Activated CD8-positive, alpha-beta memory T cell treated with anti-CD3 and anti-CD28 coated beads, Interleukin-2, amount 10 ng/mL, durations not matched to agents 7 days and 5 days (primary cell): ENCODE data around the gene POU1F1. TPM values are rescaled to one million over a fixed set of nuclear protein-coding genes. Genes with fewer than 3 reads are reported as not detected.
A peak's percentile ranks its signal among the peaks of the same experiment; 100 is the strongest.
"Not testable (repeated sequence)": the region's sequence is repeated elsewhere in the genome, so short reads cannot be mapped to it uniquely, and the experiment has no call there.

Experiments
- ATAC-seq: fragments of 150-1000 bp; cut with Tn5 transposase; one replicate; pipeline ENCODE4 v1.10.0; 2021; ENCODE audit warnings: moderate library complexity
- CTCF ChIA-PET: fragments of 350-600 bp; sonication (Branson Sonifier 250); formaldehyde crosslinking; loops from one replicate; lab custom pipeline; 2021; ENCODE audit warnings: antibody characterized with exemption; lab: Charles Lee
- DNase-seq: peaks from one replicate; pipeline ENCODE4 v3.0.0-alpha.2; 2020
- H3K27ac Mint-ChIP-seq: one replicate; pipeline ENCODE4 v1.8.0; 2021; ENCODE audit warnings: mild to moderate bottlenecking, mixed read lengths
- H3K27me3 Mint-ChIP-seq: one replicate; pipeline ENCODE4 v1.8.0; 2021; ENCODE audit warnings: mixed read lengths
- H3K36me3 Mint-ChIP-seq: one replicate; pipeline ENCODE4 v1.8.0; 2021; ENCODE audit warnings: mild to moderate bottlenecking, mixed read lengths
- H3K4me1 Mint-ChIP-seq: one replicate; pipeline ENCODE4 v1.8.0; 2021; ENCODE audit warnings: mixed read lengths
- H3K4me3 Mint-ChIP-seq: one replicate; pipeline ENCODE4 v1.8.0; 2021; ENCODE audit warnings: mild to moderate bottlenecking, moderate library complexity, mixed read lengths
- H3K9me3 Mint-ChIP-seq: one replicate; pipeline ENCODE4 v1.8.0; 2022; ENCODE audit warnings: low read depth, mixed read lengths
- total RNA-seq, 2 experiments: library from RNA; stranded (reverse); gene quantifications; one replicate each; pipeline ENCODE4 v1.2.3, GENCODE V29; 2021

Gene POU1F1, protein sequence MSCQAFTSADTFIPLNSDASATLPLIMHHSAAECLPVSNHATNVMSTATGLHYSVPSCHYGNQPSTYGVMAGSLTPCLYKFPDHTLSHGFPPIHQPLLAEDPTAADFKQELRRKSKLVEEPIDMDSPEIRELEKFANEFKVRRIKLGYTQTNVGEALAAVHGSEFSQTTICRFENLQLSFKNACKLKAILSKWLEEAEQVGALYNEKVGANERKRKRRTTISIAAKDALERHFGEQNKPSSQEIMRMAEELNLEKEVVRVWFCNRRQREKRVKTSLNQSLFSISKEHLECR
- not detected for total RNA-seq

DNA sequence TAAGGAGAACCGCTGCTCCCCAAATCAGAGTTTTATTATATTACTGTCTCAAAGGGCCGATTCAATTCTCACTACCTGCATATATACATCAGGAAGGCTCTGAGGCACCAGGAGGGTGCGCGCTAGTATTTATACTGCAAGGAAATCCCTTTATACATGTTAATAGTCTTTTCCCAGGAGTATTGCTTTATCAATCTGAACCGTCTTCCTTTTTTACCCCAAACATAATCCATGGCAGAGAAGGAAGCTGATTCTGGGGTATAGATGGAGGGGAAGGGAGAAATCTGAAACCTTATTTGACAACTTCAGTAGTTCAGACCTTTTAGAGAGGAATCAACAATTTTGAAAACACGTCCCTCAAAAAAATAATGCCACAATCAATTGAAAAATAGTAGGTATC is at the start of gene POU1F1:
Gene POU1F1 (minus strand): TSS at position 101 of the 400 bp plus-strand sequence. CDS start 122 bp downstream, outside the sequence.
- H3K4me1 Mint-ChIP-seq = peaks cover 18% of the 10 kb centered on the region
- no peaks in the 10 kb centered on the region for H3K36me3 Mint-ChIP-seq
- ATAC-seq (no peak), DNase-seq (no peak)
- H3K4me3 Mint-ChIP-seq = no peak within 1 kb of the TSS
- no peaks in the 10 kb centered on the region for H3K9me3 Mint-ChIP-seq
- H3K27ac Mint-ChIP-seq = no peak within 1 kb of the TSS
- H3K27me3 Mint-ChIP-seq = no peaks in the 10 kb centered on the region
- CTCF ChIA-PET = interaction anchor here (1.6 kb wide), 1 partner anchor 17 kb away, joined by 4 read pairs; no protein-coding TSS in a partner anchor

GRCh38 chr3:87324609-87325008 is 48.2 kb upstream of the POU1F1 start:
- Mint-ChIP-seq H3K27ac (no peak overlapping the region), H3K9me3 (no peaks in the 10 kb centered on the region), H3K4me3 (no peak overlapping the region), H3K4me1 (no peaks in the 10 kb centered on the region), H3K36me3 (no peaks in the 10 kb centered on the region), H3K27me3 (peaks cover 15% of the 10 kb centered on the region)
- ATAC-seq (no peak), DNase-seq (no peak)
- CTCF ChIA-PET = no interaction called here

DNA sequence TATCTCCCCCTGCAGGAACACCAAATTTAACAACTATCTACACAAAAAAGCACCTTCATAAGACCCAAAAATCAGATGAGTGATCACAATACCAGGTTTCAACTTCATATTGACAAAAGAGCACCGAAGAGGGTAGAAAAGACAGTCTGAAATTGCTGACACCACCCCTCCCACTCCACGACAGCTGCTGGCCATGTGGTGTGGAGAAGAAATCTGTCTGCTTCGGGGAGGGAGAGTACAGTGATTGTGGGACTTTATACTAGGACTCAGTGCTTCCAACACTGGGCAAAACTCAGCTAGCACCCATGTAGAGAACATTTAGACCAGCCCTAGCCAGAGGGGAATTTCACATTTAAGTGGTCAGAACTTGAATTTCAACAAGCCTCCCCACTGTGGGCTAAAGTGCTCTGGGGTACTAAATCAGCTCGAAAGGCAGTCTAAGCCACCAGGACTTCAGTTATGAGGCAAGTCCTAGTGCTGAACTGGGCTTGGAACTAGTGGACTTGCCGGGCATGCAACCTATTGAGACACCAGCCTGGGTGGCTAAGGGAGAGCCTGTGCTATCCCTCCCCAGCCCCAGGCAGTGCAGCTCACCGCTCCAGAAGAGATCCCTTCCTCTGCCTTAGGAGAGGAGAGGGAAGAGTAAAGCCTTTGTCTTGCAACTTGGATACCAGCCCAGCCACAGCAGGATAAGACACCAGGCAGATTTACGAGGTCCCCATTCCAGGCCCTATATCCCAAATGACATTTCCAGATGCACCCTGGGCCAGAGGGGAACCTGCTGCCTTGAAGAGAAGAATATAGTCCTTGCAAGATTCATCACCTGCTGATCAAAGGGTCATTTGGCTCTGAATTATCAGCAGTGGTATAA is 44.6 kb upstream of the POU1F1 start:
- CTCF ChIA-PET = no interaction called here
- no peaks in the 10 kb centered on the region for H3K36me3 Mint-ChIP-seq
- no peak for DNase-seq
- no peak for ATAC-seq
- no peaks in the 10 kb centered on the region for H3K4me1 Mint-ChIP-seq
- no peaks in the 10 kb centered on the region for H3K9me3 Mint-ChIP-seq
- no peak overlapping the region for H3K4me3 Mint-ChIP-seq
- no peak overlapping the region for H3K27ac Mint-ChIP-seq
- peaks cover 18% of the 10 kb centered on the region for H3K27me3 Mint-ChIP-seq

DNA sequence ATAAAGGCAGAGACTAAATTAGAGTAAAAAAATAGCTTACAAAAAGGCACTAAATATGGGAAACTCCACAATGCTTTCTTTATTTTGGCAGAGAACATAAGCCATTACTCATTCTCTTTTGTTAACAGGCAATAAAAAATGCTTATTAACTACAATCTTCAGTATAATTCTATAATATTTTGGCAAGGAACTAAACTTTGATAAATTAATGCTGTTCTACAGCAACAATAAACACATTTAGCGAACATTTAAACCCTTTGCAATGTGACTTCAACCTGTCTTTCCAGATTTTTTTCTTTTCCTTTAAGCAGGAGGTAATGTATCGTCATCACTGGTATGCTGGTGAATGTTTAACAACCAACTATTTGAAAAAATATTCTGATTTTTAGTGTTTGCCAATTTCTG is 42.2 kb upstream of the POU1F1 start:
- Mint-ChIP-seq H3K9me3 (no peaks in the 10 kb centered on the region), H3K4me1 (no peaks in the 10 kb centered on the region), H3K36me3 (no peaks in the 10 kb centered on the region), H3K27me3 (peaks cover 9% of the 10 kb centered on the region), H3K4me3 (no peak overlapping the region), H3K27ac (no peak overlapping the region)
- CTCF ChIA-PET = no interaction called here
- DNase-seq (no peak), ATAC-seq (no peak)

DNA sequence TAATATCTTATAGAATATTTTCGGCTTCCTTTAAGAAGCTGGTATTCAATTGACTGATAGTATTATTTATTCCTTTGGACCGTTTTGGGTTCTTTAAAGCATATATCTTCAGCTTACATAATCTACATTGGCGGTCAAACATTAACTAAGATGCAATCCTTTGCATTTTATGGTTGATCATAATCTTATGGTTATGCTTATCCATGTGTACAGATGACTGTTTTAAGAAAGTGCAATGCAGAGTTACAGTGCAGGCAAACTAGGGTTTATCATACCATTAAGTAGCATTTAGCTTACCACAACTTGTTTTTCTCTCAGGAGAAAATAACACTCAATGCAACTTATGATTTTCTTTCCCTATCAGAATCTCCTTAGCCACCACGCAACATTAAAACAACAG is 41.4 kb upstream of the POU1F1 start:
- H3K9me3 Mint-ChIP-seq = no peaks in the 10 kb centered on the region
- H3K36me3 Mint-ChIP-seq = no peaks in the 10 kb centered on the region
- DNase-seq (no peak), ATAC-seq (no peak)
- H3K4me3 Mint-ChIP-seq = no peak overlapping the region
- CTCF ChIA-PET = no interaction called here
- H3K4me1 Mint-ChIP-seq = no peaks in the 10 kb centered on the region
- peaks cover 9% of the 10 kb centered on the region for H3K27me3 Mint-ChIP-seq
- H3K27ac Mint-ChIP-seq = no peak overlapping the region

DNA sequence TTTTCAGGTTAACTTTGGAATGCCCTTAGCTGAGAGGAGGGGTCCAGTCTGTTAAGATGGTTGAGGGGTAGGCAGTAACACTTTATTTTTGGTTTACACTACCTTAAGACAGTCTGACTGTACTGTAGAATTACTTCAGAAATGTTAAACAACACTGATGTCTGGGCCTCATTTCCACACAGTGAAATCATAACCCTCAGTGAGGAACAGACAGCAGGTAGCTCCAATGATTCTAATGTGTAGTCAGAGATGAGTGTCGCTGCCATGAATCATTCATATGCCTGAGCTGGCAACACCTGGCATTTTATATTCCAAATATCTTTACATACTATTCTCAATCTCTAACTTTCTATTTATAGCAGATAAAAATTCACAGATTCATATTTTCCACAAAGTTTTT is 37.3 kb upstream of the POU1F1 start:
- Mint-ChIP-seq H3K27ac (no peak overlapping the region), H3K9me3 (no peaks in the 10 kb centered on the region), H3K4me3 (no peak overlapping the region), H3K36me3 (no peaks in the 10 kb centered on the region), H3K27me3 (no peaks in the 10 kb centered on the region), H3K4me1 (no peaks in the 10 kb centered on the region)
- ATAC-seq (no peak), DNase-seq (no peak)
- CTCF ChIA-PET = no interaction called here

DNA sequence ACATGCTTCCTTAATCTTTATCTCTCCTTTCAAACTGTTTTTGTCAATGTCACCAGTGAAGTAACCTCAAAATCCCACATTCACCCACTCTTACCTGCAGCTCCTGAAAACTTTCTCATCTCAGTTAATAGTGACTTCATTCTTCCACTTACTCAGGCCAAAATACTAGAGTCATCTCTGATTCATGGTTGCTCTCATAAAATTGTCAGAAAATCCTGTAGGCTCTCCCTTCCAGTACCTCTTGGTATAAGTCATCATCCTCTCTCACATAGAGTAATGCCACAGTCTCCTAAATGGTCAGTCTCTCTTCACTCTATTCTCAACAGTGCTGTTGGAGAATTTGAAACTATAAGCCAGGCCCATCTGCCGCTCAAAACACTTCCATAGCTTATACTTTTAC is 34.9 kb upstream of the POU1F1 start:
- no peak for DNase-seq
- CTCF ChIA-PET = interaction anchor here (1.5 kb wide), 1 partner anchor 13 kb away, joined by 6 read pairs; no protein-coding TSS in a partner anchor

GRCh38 chr3:87309601-87310000 is 33.2 kb upstream of the POU1F1 start:
- ATAC-seq = no peak
- Mint-ChIP-seq H3K27me3 (peaks cover 2% of the 10 kb centered on the region), H3K4me3 (no peak overlapping the region), H3K9me3 (no peaks in the 10 kb centered on the region), H3K27ac (no peak overlapping the region), H3K4me1 (no peaks in the 10 kb centered on the region), H3K36me3 (no peaks in the 10 kb centered on the region)
- no peak for DNase-seq
- CTCF ChIA-PET = no interaction called here

More for the DNA sequence above, 34.9 kb upstream of the POU1F1 start:
- H3K4me3 Mint-ChIP-seq = no peak overlapping the region
- H3K27me3 Mint-ChIP-seq = no peaks in the 10 kb centered on the region
- H3K36me3 Mint-ChIP-seq = no peaks in the 10 kb centered on the region
- no peak for ATAC-seq
- H3K9me3 Mint-ChIP-seq = no peaks in the 10 kb centered on the region
- H3K27ac Mint-ChIP-seq = no peak overlapping the region
- H3K4me1 Mint-ChIP-seq = no peaks in the 10 kb centered on the region

- ATAC-seq (no peak), DNase-seq (no peak)
- Mint-ChIP-seq H3K27me3 (peaks cover 5% of the 10 kb centered on the region), H3K4me3 (no peak overlapping the region), H3K9me3 (no peaks in the 10 kb centered on the region), H3K27ac (no peak overlapping the region), H3K36me3 (no peaks in the 10 kb centered on the region), H3K4me1 (no peaks in the 10 kb centered on the region)
- CTCF ChIA-PET = no interaction called here
These were observed 31.4 kb upstream of the POU1F1 start for GRCh38 chr3:87307805-87308204.

GRCh38 chr3:87305517-87305916 is 29.1 kb upstream of the POU1F1 start:
- Mint-ChIP-seq H3K36me3 (no peaks in the 10 kb centered on the region), H3K4me3 (no peak overlapping the region), H3K9me3 (no peaks in the 10 kb centered on the region), H3K27me3 (peaks cover 9% of the 10 kb centered on the region), H3K4me1 (no peaks in the 10 kb centered on the region), H3K27ac (no peak overlapping the region)
- CTCF ChIA-PET = interaction anchor here (1.5 kb wide), 1 partner anchor 46 kb away, joined by 3 read pairs; no protein-coding TSS in a partner anchor
- no peak for ATAC-seq
- DNase-seq = no peak

- not testable (repeated sequence) for H3K36me3 Mint-ChIP-seq, H3K4me3 Mint-ChIP-seq, ATAC-seq, H3K9me3 Mint-ChIP-seq, H3K27me3 Mint-ChIP-seq, DNase-seq, H3K4me1 Mint-ChIP-seq, H3K27ac Mint-ChIP-seq
- CTCF ChIA-PET = interaction anchor here (1.5 kb wide), 1 partner anchor 45 kb away, joined by 3 read pairs; no protein-coding TSS in a partner anchor
These were observed 28.6 kb upstream of the POU1F1 start for GRCh38 chr3:87305031-87305430.

DNA sequence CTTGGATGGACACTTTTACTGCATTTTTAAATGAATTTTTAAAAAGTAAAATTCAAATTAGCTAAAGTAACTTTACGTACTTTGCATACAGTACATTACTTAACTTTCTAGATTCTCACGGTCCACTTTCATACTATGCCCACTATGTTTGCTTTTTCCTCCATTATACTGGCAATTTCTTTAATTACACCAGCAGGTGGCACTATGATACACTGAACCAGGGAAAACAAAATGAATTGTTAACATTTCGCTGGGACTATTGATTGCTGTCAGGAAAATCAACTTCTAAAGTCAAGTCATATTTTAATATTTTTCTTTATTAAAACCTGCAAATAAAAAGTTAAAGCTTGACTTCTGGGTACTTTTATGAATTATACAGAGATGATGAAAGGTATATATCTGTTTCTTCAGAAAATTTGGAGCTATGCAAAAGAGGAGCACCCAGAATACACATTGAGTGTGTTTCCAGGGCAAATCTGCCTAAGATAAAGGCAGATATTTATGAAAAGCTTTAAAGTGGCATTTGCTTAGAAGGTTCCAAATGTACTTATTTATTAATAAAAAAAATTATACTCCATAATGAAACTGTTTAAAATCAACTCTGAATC is 21.8 kb upstream of the POU1F1 start:
- Mint-ChIP-seq H3K4me3 (no peak overlapping the region), H3K36me3 (no peaks in the 10 kb centered on the region), H3K27me3 (peaks cover 7% of the 10 kb centered on the region), H3K27ac (no peak overlapping the region), H3K4me1 (peaks cover 2% of the 10 kb centered on the region), H3K9me3 (no peaks in the 10 kb centered on the region)
- CTCF ChIA-PET = interaction anchor here (0.6 to 2.0 kb wide), 11 partner anchors 10 to 817 kb away, joined by 3 to 9 read pairs (median 4); partner anchors contain the start of gene CHMP2B
- no peak for DNase-seq
- peak; percentile 55 for ATAC-seq

- no peaks in the 10 kb centered on the region for H3K9me3 Mint-ChIP-seq
- no peak for ATAC-seq
- H3K36me3 Mint-ChIP-seq = peaks cover 1% of the 10 kb centered on the region
- no peak overlapping the region for H3K4me3 Mint-ChIP-seq
- peaks cover 8% of the 10 kb centered on the region for H3K4me1 Mint-ChIP-seq
- DNase-seq = no peak
- no peak overlapping the region for H3K27ac Mint-ChIP-seq
- H3K27me3 Mint-ChIP-seq = peaks cover 7% of the 10 kb centered on the region
- CTCF ChIA-PET = interaction anchor here (1.2 kb wide), 1 partner anchor 10 kb away, joined by 4 read pairs; no protein-coding TSS in a partner anchor
These were observed 12.1 kb upstream of the POU1F1 start for GRCh38 chr3:87288446-87288845.
